GM12874 (cell line): ENCODE data around the gene WDR86.

Experiments used
- TF ChIP-seq, protein P1 (sequence below): IDR thresholded peaks from 2 replicates; pipeline ENCODE4 v1.5.1; 2011; ENCODE audit warnings: low read depth, mild to moderate bottlenecking, control low read depth, low read length, moderate library complexity; ENCODE audit not compliant: insufficient read depth

Gene WDR86

GRCh38 chr7:151390598-151391357, 19.1 kb downstream of the WDR86 start:
- TF ChIP-seq, protein P1, sequence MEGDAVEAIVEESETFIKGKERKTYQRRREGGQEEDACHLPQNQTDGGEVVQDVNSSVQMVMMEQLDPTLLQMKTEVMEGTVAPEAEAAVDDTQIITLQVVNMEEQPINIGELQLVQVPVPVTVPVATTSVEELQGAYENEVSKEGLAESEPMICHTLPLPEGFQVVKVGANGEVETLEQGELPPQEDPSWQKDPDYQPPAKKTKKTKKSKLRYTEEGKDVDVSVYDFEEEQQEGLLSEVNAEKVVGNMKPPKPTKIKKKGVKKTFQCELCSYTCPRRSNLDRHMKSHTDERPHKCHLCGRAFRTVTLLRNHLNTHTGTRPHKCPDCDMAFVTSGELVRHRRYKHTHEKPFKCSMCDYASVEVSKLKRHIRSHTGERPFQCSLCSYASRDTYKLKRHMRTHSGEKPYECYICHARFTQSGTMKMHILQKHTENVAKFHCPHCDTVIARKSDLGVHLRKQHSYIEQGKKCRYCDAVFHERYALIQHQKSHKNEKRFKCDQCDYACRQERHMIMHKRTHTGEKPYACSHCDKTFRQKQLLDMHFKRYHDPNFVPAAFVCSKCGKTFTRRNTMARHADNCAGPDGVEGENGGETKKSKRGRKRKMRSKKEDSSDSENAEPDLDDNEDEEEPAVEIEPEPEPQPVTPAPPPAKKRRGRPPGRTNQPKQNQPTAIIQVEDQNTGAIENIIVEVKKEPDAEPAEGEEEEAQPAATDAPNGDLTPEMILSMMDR = no peak

GRCh38 chr7:151389768-151390597, 19.9 kb downstream of the WDR86 start:
- TF ChIP-seq, protein P1 = no peak

DNA sequence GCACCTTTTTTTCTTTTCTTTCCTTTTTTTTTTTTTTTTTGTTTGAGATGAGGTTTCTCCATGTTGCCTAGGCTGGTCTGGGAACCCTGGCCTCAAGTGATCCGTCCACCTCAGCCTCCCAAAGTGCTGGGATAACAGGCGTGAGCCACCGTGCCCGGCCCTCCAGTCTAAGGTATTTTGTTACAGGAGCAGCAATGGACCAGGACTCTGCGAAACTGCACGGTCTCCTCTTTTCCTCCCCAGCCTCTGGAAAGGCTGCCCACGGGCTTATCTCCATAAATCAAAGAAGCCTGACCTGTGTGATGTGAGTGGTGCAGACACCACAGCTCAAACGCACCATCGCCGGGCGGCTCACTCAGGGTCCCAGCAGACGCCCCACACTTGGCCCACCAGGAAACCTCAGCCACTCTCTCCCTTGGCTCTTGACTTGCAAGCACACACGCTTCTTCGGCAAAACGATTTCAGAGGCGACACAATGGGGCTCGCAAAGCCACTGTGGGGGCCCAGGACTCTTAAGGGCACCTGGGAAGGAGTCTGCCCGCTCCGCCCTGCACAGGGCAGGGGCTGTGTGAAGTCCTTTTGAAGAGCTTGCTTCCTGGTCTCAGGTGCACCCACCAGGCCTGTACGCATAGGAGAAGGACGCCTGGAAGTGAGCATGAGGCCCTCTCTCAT, 20.6 kb downstream of the WDR86 start:
- TF ChIP-seq, protein P1 = no peak

DNA sequence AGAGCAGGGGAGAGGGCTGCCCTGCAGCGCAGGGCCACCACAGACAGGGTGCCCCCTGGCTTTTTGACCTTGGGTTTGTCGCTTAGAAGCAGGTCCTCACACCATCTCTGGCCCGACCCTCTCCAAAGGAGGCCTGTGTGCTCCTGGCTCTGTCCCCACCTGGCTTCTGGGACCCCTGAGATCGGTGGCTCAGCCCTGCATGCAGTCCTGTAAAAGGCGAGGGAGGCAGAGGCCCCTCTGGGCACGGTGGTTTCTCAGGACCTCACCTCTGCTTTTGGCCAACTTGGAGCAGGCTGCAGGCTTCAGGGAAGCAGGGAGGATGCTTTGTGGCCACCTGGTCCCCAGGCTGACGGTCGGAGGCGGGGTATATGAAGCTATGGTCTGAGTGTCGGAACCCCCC, 21.4 kb downstream of the WDR86 start:
- TF ChIP-seq, protein P1 = no peak

DNA sequence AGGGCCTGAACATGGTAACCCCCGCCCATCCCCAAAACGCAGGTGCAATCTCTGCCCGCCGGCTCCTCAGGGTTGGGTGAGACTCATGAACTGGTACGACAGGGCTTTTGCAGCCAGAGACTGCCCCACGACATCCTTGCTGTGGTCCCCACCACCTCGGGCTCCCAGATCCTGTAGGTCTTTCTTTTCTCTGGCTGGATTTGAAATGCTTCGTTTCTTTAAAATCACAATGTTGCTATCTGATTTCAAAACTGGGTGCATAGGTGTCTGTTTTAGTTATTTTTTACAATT, 21.9 kb downstream of the WDR86 start:
- TF ChIP-seq, protein P1 = no peak

DNA sequence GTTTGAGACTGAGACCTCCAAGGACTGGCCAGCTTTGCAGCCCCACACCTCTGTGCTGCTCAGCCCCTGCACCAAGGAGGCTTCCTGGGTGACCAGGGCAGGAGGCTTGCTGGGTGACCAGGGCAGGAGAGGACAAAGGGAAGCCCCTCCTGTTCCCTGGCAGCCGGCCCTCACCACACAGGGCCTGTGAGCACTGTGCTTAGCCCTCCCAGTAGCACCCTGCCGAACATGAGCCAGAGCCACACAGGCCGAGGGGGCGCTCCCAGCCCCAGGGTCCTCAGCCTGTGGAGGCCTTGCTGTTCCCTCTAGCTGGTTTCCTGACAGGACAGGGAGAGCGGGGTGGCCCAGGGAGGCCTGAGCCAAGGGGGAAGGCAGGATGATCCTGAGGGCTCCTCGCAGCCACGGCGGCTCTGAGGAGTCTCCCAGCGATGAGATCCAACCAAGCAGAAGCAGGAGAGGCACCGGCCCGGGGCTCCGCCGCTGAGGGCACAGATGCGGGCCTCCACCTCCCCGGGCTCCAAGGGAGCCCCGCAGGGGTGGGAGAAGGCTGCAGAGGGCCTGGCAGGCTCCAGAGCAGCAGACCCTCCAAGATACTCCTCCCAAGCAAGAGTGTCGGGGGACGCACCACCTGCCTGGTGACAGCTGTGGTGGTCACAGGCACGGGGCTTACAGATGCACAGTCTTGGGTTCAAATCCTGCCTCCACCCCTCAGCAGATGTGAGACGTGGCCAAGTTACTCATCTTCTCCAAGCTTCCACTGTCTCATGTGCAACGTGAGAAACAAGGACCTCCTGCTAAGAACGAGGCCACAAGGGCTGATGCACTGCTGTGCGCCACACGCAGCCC, 22.5 kb downstream of the WDR86 start:
- TF ChIP-seq, protein P1 = no peak
